Suprapubic skin (tissue), 4 donors: ENCODE results near the gene APOBEC3H. TPM values are rescaled to one million over a fixed set of nuclear protein-coding genes. Genes with fewer than 3 reads are reported as not detected.
"Not testable (repeated sequence)": the region's sequence is repeated elsewhere in the genome, so short reads cannot be mapped to it uniquely, and the experiment has no call there.

Experiments used
- DNase-seq, 2 donors: peaks; one replicate each; pipeline ENCODE4 v3.0.0-alpha.2; 2019; ENCODE audit warnings: low spot score in 2 of 2
- H3K27ac ChIP-seq: fragments of 200-600 bp; sonication (generic); one replicate; pipeline ENCODE4 v1.5.1; 2019
- H3K27me3 ChIP-seq: fragments of 200-600 bp; sonication (generic); one replicate; pipeline ENCODE4 v1.5.1; 2019
- H3K36me3 ChIP-seq: fragments of 200-600 bp; sonication (generic); one replicate; pipeline ENCODE4 v1.5.1; 2019
- H3K4me1 ChIP-seq: fragments of 200-600 bp; sonication (generic); one replicate; pipeline ENCODE4 v1.5.1; 2019
- H3K4me3 ChIP-seq: fragments of 200-600 bp; sonication (generic); one replicate; pipeline ENCODE4 v1.5.1; 2019; ENCODE audit warnings: mild to moderate bottlenecking
- H3K9me3 ChIP-seq: fragments of 200-600 bp; sonication (generic); one replicate; pipeline ENCODE4 v1.5.1; 2019
- CTCF ChIP-seq, 2 donors: fragments of 200-600 bp in 1 of 2; fragments of 450-650 bp in 1 of 2; sonication (generic) in 1 of 2; IDR thresholded peaks; one replicate each; pipeline ENCODE4 v1.5.1; 2016 to 2019; ENCODE audit warnings: antibody characterized with exemption in 2 of 2, mild to moderate bottlenecking in 1 of 2, moderate library complexity in 1 of 2
- EP300 ChIP-seq: sonication (generic); formaldehyde crosslinking; IDR thresholded peaks from one replicate; pipeline ENCODE4 v1.6.1; 2017; ENCODE audit warnings: antibody characterized with exemption
- POLR2A ChIP-seq, 2 donors: fragments of 450-650 bp; IDR thresholded peaks; one replicate each; pipeline ENCODE4 v1.6.1; 2017; ENCODE audit warnings: antibody characterized with exemption in 2 of 2, mild to moderate bottlenecking in 2 of 2, moderate library complexity in 2 of 2
- POLR2AphosphoS5 ChIP-seq, 3 donors: sonication (generic); formaldehyde crosslinking; IDR thresholded peaks; one replicate each; pipeline ENCODE4 v1.6.1; 2017; ENCODE audit warnings: antibody characterized with exemption in 3 of 3
- WGBS: methylation state at CpG from one replicate; pipeline ENCODE4 v1.1.5; 2018; 5-methylcytosine and 5-hydroxymethylcytosine counted together
- total RNA-seq, 4 donors: library from RNA; depleted of rRNA; stranded (reverse); fragments of >200 nt; gene quantifications; one replicate each; pipeline ENCODE4 v1.1.0, GENCODE V29; 2016

The APOBEC3H gene
- total RNA-seq, result under 1 TPM in 1 of 4 donors, not detected in 3; 0.52 TPM

- TF ChIP-seq EP300 (no peak), POLR2AphosphoS5 (IDR thresholded peaks at IDR 0.05) (no peak), CTCF (IDR thresholded peaks at IDR 0.05) (no peak), POLR2A (IDR thresholded peaks at IDR 0.05) (no peak)
- H3K27me3 ChIP-seq, result no peaks in the 10 kb centered on the region
- WGBS, result 63% methylated on average over 9 of the region's 9 CpGs
- H3K27ac ChIP-seq, result no peak within 1 kb of the TSS
- DNase-seq, result no peak
- no peaks in the 10 kb centered on the region for H3K36me3 ChIP-seq
- no peaks in the 10 kb centered on the region for H3K9me3 ChIP-seq
- H3K4me1 ChIP-seq, result peaks cover 13% of the 10 kb centered on the region
- H3K4me3 ChIP-seq, result no peak within 1 kb of the TSS
Observed at GRCh38 chr22:39097098-39098020, at the start of gene APOBEC3H. TSS of gene APOBEC3H (plus strand) at chr22:39097244. CDS start at chr22:39100279, 3,035 bp downstream.

- not testable (repeated sequence) for H3K27me3 ChIP-seq, H3K27ac ChIP-seq, H3K4me1 ChIP-seq, H3K9me3 ChIP-seq, DNase-seq, H3K4me3 ChIP-seq, H3K36me3 ChIP-seq
- WGBS, result 85% methylated on average over 7 of the region's 7 CpGs
Observed at GRCh38 chr22:39049486-39049885, 47.6 kb upstream of the APOBEC3H start.

GRCh38 chr22:39051844-39052495 lies 45.1 kb upstream of the APOBEC3H start:
- not testable (repeated sequence) for H3K27ac ChIP-seq, H3K4me3 ChIP-seq, H3K4me1 ChIP-seq, H3K36me3 ChIP-seq, H3K27me3 ChIP-seq, H3K9me3 ChIP-seq, DNase-seq
- WGBS, result 74% methylated on average over 18 of the region's 18 CpGs

GRCh38 chr22:39055658-39056057 lies 41.4 kb upstream of the APOBEC3H start:
- H3K27me3 ChIP-seq, result no peaks in the 10 kb centered on the region
- TF ChIP-seq CTCF (IDR thresholded peaks at IDR 0.05), result no peak
- TF ChIP-seq POLR2AphosphoS5 (IDR thresholded peaks at IDR 0.05), result no peak
- no peak for TF ChIP-seq POLR2A (IDR thresholded peaks at IDR 0.05)
- TF ChIP-seq EP300, result no peak
- H3K36me3 ChIP-seq, result no peaks in the 10 kb centered on the region
- no peak for DNase-seq
- H3K4me1 ChIP-seq, result no peaks in the 10 kb centered on the region
- no peak overlapping the region for H3K4me3 ChIP-seq
- H3K9me3 ChIP-seq, result peaks cover 4% of the 10 kb centered on the region
- 95% methylated on average over 11 of the region's 11 CpGs for WGBS
- H3K27ac ChIP-seq, result no peak overlapping the region

- not testable (repeated sequence) for H3K4me1 ChIP-seq, H3K9me3 ChIP-seq, DNase-seq, H3K4me3 ChIP-seq, H3K36me3 ChIP-seq, H3K27ac ChIP-seq, H3K27me3 ChIP-seq
- WGBS, result 70% methylated on average over 6 of the region's 6 CpGs
Observed at GRCh38 chr22:39061290-39061689, 35.8 kb upstream of the APOBEC3H start.

GRCh38 chr22:39061951-39062350 lies 35.1 kb upstream of the APOBEC3H start:
- H3K4me3 ChIP-seq, H3K36me3 ChIP-seq, DNase-seq, H3K4me1 ChIP-seq, H3K27ac ChIP-seq, H3K9me3 ChIP-seq, H3K27me3 ChIP-seq: not testable (repeated sequence)
- WGBS, result 83% methylated on average over 10 of the region's 10 CpGs

GRCh38 chr22:39063904-39064303 lies 33.1 kb upstream of the APOBEC3H start:
- not testable (repeated sequence) for DNase-seq, H3K4me1 ChIP-seq, H3K27ac ChIP-seq, H3K4me3 ChIP-seq, H3K27me3 ChIP-seq, H3K9me3 ChIP-seq, H3K36me3 ChIP-seq
- WGBS, result 94% methylated on average over 8 of the region's 8 CpGs

- H3K9me3 ChIP-seq, H3K27ac ChIP-seq, DNase-seq, H3K36me3 ChIP-seq, H3K4me3 ChIP-seq, H3K27me3 ChIP-seq, H3K4me1 ChIP-seq: not testable (repeated sequence)
- 90% methylated on average over 9 of the region's 9 CpGs for WGBS
Observed at GRCh38 chr22:39066442-39067276, 30.4 kb upstream of the APOBEC3H start.
